Endothelial cell of umbilical vein (primary cell): Measurements from ENCODE around the gene MRPL54. TPM values are rescaled to one million over a fixed set of nuclear protein-coding genes. Genes with fewer than 3 reads are reported as not detected.

Experiments used
- BruUV-seq: library from RNA; stranded (reverse); fragments of 400-500 nt; replicated peaks from 2 replicates; lab custom pipeline; 2021; lab: Mats Ljungman, UMichigan
- CTCF ChIA-PET: fragments of 300-600, 350-600 bp; sonication (Branson Sonifier 250); formaldehyde crosslinking; loops from one replicate; lab custom pipeline; 2021; ENCODE audit warnings: antibody characterized with exemption, inconsistent platforms; lab: Charles Lee
- POLR2A ChIA-PET: fragments of 300-600, 350-600 bp; sonication (Branson Sonifier 250); formaldehyde crosslinking; loops from one replicate; lab custom pipeline; 2021; ENCODE audit warnings: antibody characterized with exemption, inconsistent platforms; lab: Charles Lee
- DNase-seq: peaks from one replicate; pipeline ENCODE4 v3.0.0-alpha.2; 2011; ENCODE audit warnings: low read depth, low spot score
- FAIRE-seq: peaks from 2 replicates; lab custom pipeline; 2011; peaks lifted over from hg19 to GRCh38; lab: Jason Lieb, UNC
- H2AFZ ChIP-seq: 2 replicates; pipeline ENCODE4 v1.6.0; 2012; ENCODE audit warnings: low read depth, low read length, control low read depth, inconsistent platforms
- H3K27ac ChIP-seq: 2 replicates; pipeline ENCODE4 v1.5.1; 2011; ENCODE audit warnings: low read depth, mild to moderate bottlenecking, control low read depth, low read length, moderate library complexity; ENCODE audit not compliant: insufficient read depth
- H3K27me3 ChIP-seq, 2 experiments: 2 replicates each; pipeline versions ENCODE4 v1.6.0 to v1.6.1; 2011; ENCODE audit warnings: low read length in 2 of 2, mixed read lengths in 1 of 2; ENCODE audit not compliant: control insufficient read depth in 2 of 2, insufficient read depth in 2 of 2
- H3K36me3 ChIP-seq, 2 experiments: 2 replicates in 1 of 2; 3 replicates in 1 of 2; pipeline ENCODE4 v1.5.1; 2011; ENCODE audit warnings: low read length in 2 of 2, mild to moderate bottlenecking in 1 of 2, moderate library complexity in 1 of 2; ENCODE audit not compliant: control insufficient read depth in 2 of 2, insufficient read depth in 2 of 2; ENCODE audit errors: extremely low read depth in 1 of 2
- H3K4me1 ChIP-seq: 3 replicates; pipeline ENCODE4 v1.5.1; 2011; ENCODE audit warnings: mild to moderate bottlenecking, low read length; ENCODE audit not compliant: control insufficient read depth, insufficient read depth; ENCODE audit errors: extremely low read depth
- H3K4me2 ChIP-seq: 2 replicates; pipeline ENCODE4 v1.6.1; 2011; ENCODE audit warnings: low read length, control low read depth, mixed read lengths; ENCODE audit not compliant: insufficient read depth
- H3K4me3 ChIP-seq, 3 experiments: fragments of 200-600 bp in 1 of 3; sonication (generic), shearing (Covaris generic) in 1 of 3; replicated peaks in 1 of 3; 2 replicates each; pipeline ENCODE4 v1.5.1; 2011 to 2016; ENCODE audit warnings: control low read depth in 3 of 3, low read length in 3 of 3, mild to moderate bottlenecking in 2 of 3, inconsistent platforms in 1 of 3, low read depth in 1 of 3, moderate library complexity in 1 of 3; ENCODE audit not compliant: insufficient read depth in 1 of 3
- H3K79me2 ChIP-seq: 2 replicates; pipeline ENCODE4 v1.6.0; 2012; ENCODE audit warnings: low read length, inconsistent platforms; ENCODE audit not compliant: control insufficient read depth, insufficient read depth
- H3K9ac ChIP-seq: replicated peaks from 2 replicates; pipeline ENCODE3; 2011; ENCODE audit warnings: low read length, control low read depth; ENCODE audit not compliant: insufficient read depth; ENCODE audit errors: extremely low read depth
- H3K9me1 ChIP-seq: replicated peaks from 3 replicates; pipeline ENCODE4 v1.6.0; 2011; ENCODE audit warnings: mild to moderate bottlenecking, low read length; ENCODE audit not compliant: control insufficient read depth, insufficient read depth; ENCODE audit errors: extremely low read depth
- H3K9me3 ChIP-seq: replicated peaks from 2 replicates; pipeline ENCODE4 v1.5.1; 2012; ENCODE audit warnings: low read length, inconsistent platforms; ENCODE audit not compliant: control insufficient read depth, insufficient read depth
- H4K20me1 ChIP-seq: replicated peaks from 2 replicates; pipeline ENCODE3; 2011; ENCODE audit warnings: mild to moderate bottlenecking, low read length; ENCODE audit not compliant: control insufficient read depth, insufficient read depth; ENCODE audit errors: extremely low read depth
- CTCF ChIP-seq, 2 donors: IDR thresholded peaks; 1 replicate in 1 of 2; 2 replicates in 1 of 2; pipeline ENCODE4 v1.5.1; 2011; ENCODE audit warnings: low read length in 2 of 2, mild to moderate bottlenecking in 2 of 2, moderate library complexity in 2 of 2, control low read depth in 1 of 2, inconsistent platforms in 1 of 2, low read depth in 1 of 2; ENCODE audit not compliant: insufficient read depth in 1 of 2; ENCODE audit errors: extremely low read depth in 1 of 2
- EZH2 ChIP-seq: IDR thresholded peaks from 2 replicates; pipeline ENCODE4 v1.6.1; 2012; ENCODE audit warnings: borderline replicate concordance, low read depth, mild to moderate bottlenecking, moderate library complexity, low read length, inconsistent platforms; ENCODE audit not compliant: severe bottlenecking
- FOS ChIP-seq: IDR thresholded peaks from 2 replicates; pipeline ENCODE4 v1.6.1; 2011; ENCODE audit warnings: mild to moderate bottlenecking, low read length, moderate library complexity, borderline replicate concordance; ENCODE audit not compliant: insufficient read depth
- GATA2 ChIP-seq: IDR thresholded peaks from 2 replicates; pipeline ENCODE4 v1.7.0; 2011; ENCODE audit warnings: low read depth, mild to moderate bottlenecking, moderate library complexity, mixed read lengths, low read length; ENCODE audit not compliant: insufficient read length, insufficient read depth
- JUN ChIP-seq: IDR thresholded peaks from 2 replicates; pipeline ENCODE4 v1.6.1; 2011; ENCODE audit warnings: borderline replicate concordance, low read depth; ENCODE audit not compliant: insufficient read length, insufficient read depth
- MAX ChIP-seq: IDR thresholded peaks from 2 replicates; pipeline ENCODE4 v1.6.1; 2011; ENCODE audit not compliant: insufficient read depth, insufficient read length
- MYC ChIP-seq: IDR thresholded peaks from one replicate; pipeline ENCODE4 v1.6.1; 2011; ENCODE audit warnings: mild to moderate bottlenecking, low read depth, low read length
- POLR2A ChIP-seq: IDR thresholded peaks from 2 replicates; pipeline ENCODE4 v1.6.1; 2012; ENCODE audit warnings: low read depth, mild to moderate bottlenecking, control low read depth, low read length
- POLR2AphosphoS5 ChIP-seq: IDR thresholded peaks from 2 replicates; pipeline ENCODE4 v1.6.1; 2012; ENCODE audit warnings: low read depth, mild to moderate bottlenecking, control low read depth, low read length, moderate library complexity; ENCODE audit not compliant: insufficient read depth
- dilution Hi-C: fragments of 300-500 bp; cut with MboI; formaldehyde crosslinking; loops from one replicate; pipeline ENCODE4 v1.15.0; 2019; ENCODE audit warnings: low sequenced_read_pairs; ENCODE audit not compliant: extremely low pct_ligation_motif_present
- intact Hi-C: fragments of 100-400 bp; cut with micrococcal nuclease; formaldehyde crosslinking; loops from one replicate; pipeline ENCODE4 v1.10.0; 2022
- polyA plus RNA-seq, 4 experiments: library from polyadenylated mRNA; depleted of rRNA in 3 of 4; stranded (reverse) in 3 of 4; unstranded in 1 of 4; fragments of >200 nt; gene quantifications; 2 replicates each; pipeline versions ENCODE4 v1.2.1 to v1.2.3, GENCODE V29; 2011 to 2012; ENCODE audit warnings: missing spikeins in 1 of 4
- total RNA-seq: library from RNA; stranded (reverse); gene quantifications from 2 replicates; pipeline ENCODE4 v1.2.3, GENCODE V29; 2021

Gene MRPL54
- total and polyA plus RNA-seq, 2 donors (not counting 3 experiments of a cell fraction or from before 2014, with no cell fraction given): 76.3 to 93.1 TPM

GRCh38 chr19:3725640-3726310 lies 36.7 kb upstream of the MRPL54 start:
- ChIA-PET POLR2A (no interaction called here), CTCF (no interaction called here)
- Histone ChIP-seq H3K4me2 (no peak overlapping the region), H3K4me3 (no peak overlapping the region), H3K79me2 (no peaks in the 10 kb centered on the region), H3K9ac (no peak overlapping the region), H4K20me1 (no peaks in the 10 kb centered on the region), H3K27me3 (peaks cover 20 to 24% of the 10 kb centered on the region in 2 experiments), H3K27ac (no peak overlapping the region), H3K9me3 (no peaks in the 10 kb centered on the region), H2AFZ (no peak overlapping the region), H3K4me1 (no peaks in the 10 kb centered on the region), H3K9me1 (no peaks in the 10 kb centered on the region), H3K36me3 (no peaks in the 10 kb centered on the region)
- FAIRE-seq: no peak
- no TSS peak for BruUV-seq
- dilution Hi-C loops: no loop called here
- TF ChIP-seq GATA2: no peak
- TF ChIP-seq FOS: no peak
- no peak for TF ChIP-seq JUN
- no peak for TF ChIP-seq MYC
- no peak for TF ChIP-seq CTCF (IDR thresholded peaks at IDR 0.05; ENCODE audit: extremely low read depth in 1 of 2, insufficient read depth in 1 of 2, low read depth in 1 of 2, low read length in 2 of 2)
- no peak for TF ChIP-seq POLR2A
- no peak for TF ChIP-seq EZH2
- no peak for TF ChIP-seq POLR2AphosphoS5
- TF ChIP-seq MAX: no peak
- DNase-seq: no peak
- intact Hi-C loops: no loop called here
